Mucosa of descending colon (tissue), 3 donors: ENCODE data around the gene SOS1. TPM values are rescaled to one million over a fixed set of nuclear protein-coding genes. Genes with fewer than 3 reads are reported as not detected.

Experiments
- ATAC-seq: fragments of 200-7000 bp; cut with Tn5 transposase; one replicate; pipeline ENCODE4 v1.9.1; 2020; ENCODE audit warnings: mild to moderate bottlenecking, moderate library complexity
- DNase-seq, 3 donors: peaks; one replicate each; pipeline ENCODE4 v3.0.0-alpha.2; 2020
- H3K36me3 ChIP-seq: fragments of 200-600 bp; one replicate; pipeline ENCODE4 v1.8.0; 2021; ENCODE audit warnings: low read depth, mild to moderate bottlenecking
- H3K4me1 ChIP-seq: fragments of 200-600 bp; one replicate; pipeline ENCODE4 v1.8.0; 2021; ENCODE audit warnings: low read depth, mild to moderate bottlenecking
- H3K4me3 ChIP-seq: fragments of 200-600 bp; one replicate; pipeline ENCODE4 v1.8.0; 2021; ENCODE audit warnings: mild to moderate bottlenecking
- H3K9me3 ChIP-seq: fragments of 200-600 bp; one replicate; pipeline ENCODE4 v1.8.0; 2021; ENCODE audit warnings: mild to moderate bottlenecking
- CTCF ChIP-seq: fragments of 200-600 bp; IDR thresholded peaks from one replicate; pipeline ENCODE4 v1.8.0; 2022; ENCODE audit warnings: antibody characterized with exemption, mild to moderate bottlenecking
- intact Hi-C, 2 donors: fragments of 100-400 bp; cut with DNase I in 1 of 2; cut with micrococcal nuclease in 1 of 2; formaldehyde crosslinking; loops; one replicate each; pipeline versions ENCODE4 v1.11.0 to v1.11.1; 2022; cut with DNase I, micrococcal nuclease
- total RNA-seq, 3 donors: library from RNA; stranded (reverse); fragmentation: NEBNext Ultra II Directional in 2 of 3; extraction: Animal tissue kit (Norgen Biotek cat#: 25700) in 2 of 3; gene quantifications; one replicate each; pipeline versions ENCODE4 v1.2.1 to v1.2.4, GENCODE V29; 2021 to 2023
- donor health status: DM: no; HTN: no; CAD: no; lungs with moderate emphysema.
- donor health status: DM: no; HTN: no; CAD: no.
- donor health status: DM: no; HTN: yes; CAD: no.

The SOS1 gene
- total RNA-seq, 3 donors from 2014 or later, result 38.8 to 44.2 (median 39.8) TPM

GRCh38 chr2:38977047-38977446 is 143.8 kb downstream of the SOS1 start:
- TF ChIP-seq CTCF, result no peak
- Histone ChIP-seq H3K36me3 (no peaks in the 10 kb centered on the region), H3K4me3 (no peak overlapping the region), H3K9me3 (no peaks in the 10 kb centered on the region), H3K4me1 (no peaks in the 10 kb centered on the region)
- DNase-seq, result no peak
- ATAC-seq, result no peak
- intact Hi-C loops, result no loop called here

- Histone ChIP-seq H3K4me1 (no peaks in the 10 kb centered on the region), H3K9me3 (no peaks in the 10 kb centered on the region), H3K36me3 (no peaks in the 10 kb centered on the region), H3K4me3 (no peak overlapping the region)
- intact Hi-C loops, result no loop called here
- DNase-seq, result no peak
- TF ChIP-seq CTCF, result no peak
- no peak for ATAC-seq
Measured at GRCh38 chr2:38975042-38975441, 145.8 kb downstream of the SOS1 start.

GRCh38 chr2:38973266-38973665 is 147.6 kb downstream of the SOS1 start:
- no peak for ATAC-seq
- Histone ChIP-seq H3K9me3 (no peaks in the 10 kb centered on the region), H3K36me3 (no peaks in the 10 kb centered on the region), H3K4me1 (no peaks in the 10 kb centered on the region), H3K4me3 (no peak overlapping the region)
- intact Hi-C loops, result no loop called here
- no peak for TF ChIP-seq CTCF
- DNase-seq, result no peak

- Histone ChIP-seq H3K4me3 (no peak overlapping the region), H3K4me1 (no peaks in the 10 kb centered on the region), H3K9me3 (no peaks in the 10 kb centered on the region), H3K36me3 (no peaks in the 10 kb centered on the region)
- no peak for DNase-seq
- TF ChIP-seq CTCF, result no peak
- intact Hi-C loops, result no loop called here
- no peak for ATAC-seq
Measured at GRCh38 chr2:38971377-38971776, 149.5 kb downstream of the SOS1 start.

GRCh38 chr2:38968021-38968420 is 152.8 kb downstream of the SOS1 start:
- no peak for TF ChIP-seq CTCF
- Histone ChIP-seq H3K36me3 (no peaks in the 10 kb centered on the region), H3K9me3 (no peaks in the 10 kb centered on the region), H3K4me1 (no peaks in the 10 kb centered on the region), H3K4me3 (no peak overlapping the region)
- intact Hi-C loops, result no loop called here
- no peak for ATAC-seq
- no peak for DNase-seq

- Histone ChIP-seq H3K36me3 (no peaks in the 10 kb centered on the region), H3K9me3 (no peaks in the 10 kb centered on the region), H3K4me1 (no peaks in the 10 kb centered on the region), H3K4me3 (no peak overlapping the region)
- TF ChIP-seq CTCF, result no peak
- ATAC-seq, result no peak
- DNase-seq, result no peak
- intact Hi-C loops, result no loop called here
Measured at GRCh38 chr2:38966678-38967077, 154.2 kb downstream of the SOS1 start.
